ENCODE measurements around the gene GNB2. TPM values are rescaled to one million over a fixed set of nuclear protein-coding genes. Genes with fewer than 3 reads are reported as not detected.
A peak's percentile ranks its signal among the peaks of the same experiment; 100 is the strongest.

GNB2 gene
- total and polyA plus RNA-seq, 3 donors from 2014 or later: 195 to 325 (median 200) TPM

GRCh38 chr7:100687261-100687660 is 13.7 kb downstream of the GNB2 start:
- H3K9me3 ChIP-seq: no peaks in the 10 kb centered on the region
- H3K27me3 ChIP-seq: no peaks in the 10 kb centered on the region
- intact Hi-C loops (cut with DNase I; ENCODE audit: low total_unique reads): no loop called here
- DNase-seq: no peak
- WGBS, 2 donors: 89 to 92% methylated on average over 7 to 22 of the region's 22 CpGs
- H3K4me1 ChIP-seq: peaks cover 42% of the 10 kb centered on the region
- no peak for TF ChIP-seq POLR2A (IDR thresholded peaks at IDR 0.05)
- TF ChIP-seq CTCF (IDR thresholded peaks at IDR 0.05): no peak
- H3K4me3 ChIP-seq: no peak overlapping the region
- H3K36me3 ChIP-seq (ENCODE audit: low read depth, missing control alignments): no peaks in the 10 kb centered on the region
- peak overlapping the region in 1 of 2 donors; percentile 59 for H3K27ac ChIP-seq

GRCh38 chr7:100687751-100688300 is 14.3 kb downstream of the GNB2 start:
- DNase-seq: no peak
- Histone ChIP-seq H3K9me3 (no peaks in the 10 kb centered on the region), H3K4me1 (peaks cover 48% of the 10 kb centered on the region), H3K27ac (peak overlapping the region; percentile 27 to 59), H3K27me3 (no peaks in the 10 kb centered on the region), H3K36me3 (ENCODE audit: low read depth, missing control alignments) (no peaks in the 10 kb centered on the region), H3K4me3 (no peak overlapping the region)
- intact Hi-C loops (cut with DNase I; ENCODE audit: low total_unique reads): no loop called here
- no peak for TF ChIP-seq CTCF (IDR thresholded peaks at IDR 0.05)
- TF ChIP-seq POLR2A (IDR thresholded peaks at IDR 0.05): no peak
- 57 to 65% methylated on average over 18 to 21 of the region's 25 CpGs for WGBS, 2 donors

- 68 to 79% methylated on average over 13 to 16 of the region's 16 CpGs for WGBS, 2 donors
- no peak for DNase-seq
- TF ChIP-seq POLR2A (IDR thresholded peaks at IDR 0.05): no peak
- TF ChIP-seq CTCF (IDR thresholded peaks at IDR 0.05): no peak
- Histone ChIP-seq H3K36me3 (ENCODE audit: low read depth, missing control alignments) (no peaks in the 10 kb centered on the region), H3K27me3 (no peaks in the 10 kb centered on the region), H3K4me3 (no peak overlapping the region), H3K4me1 (peaks cover 51% of the 10 kb centered on the region), H3K27ac (peak overlapping the region; percentile 27 to 59), H3K9me3 (no peaks in the 10 kb centered on the region)
- intact Hi-C loops (cut with DNase I; ENCODE audit: low total_unique reads): no loop called here
Measured at GRCh38 chr7:100688326-100688860, 14.9 kb downstream of the GNB2 start.

- DNase-seq: no peak
- Histone ChIP-seq H3K9me3 (no peaks in the 10 kb centered on the region), H3K4me3 (no peak overlapping the region), H3K36me3 (ENCODE audit: low read depth, missing control alignments) (no peaks in the 10 kb centered on the region), H3K4me1 (peaks cover 52% of the 10 kb centered on the region), H3K27me3 (no peaks in the 10 kb centered on the region), H3K27ac (peak overlapping the region; percentile 27 to 59)
- intact Hi-C loops (cut with DNase I; ENCODE audit: low total_unique reads): loop anchor here (5.0 kb wide), 2 partner anchors 122 to 222 kb away; no protein-coding TSS in a partner anchor
- 76 to 90% methylated on average over 7 to 18 of the region's 18 CpGs for WGBS, 2 donors
- TF ChIP-seq CTCF (IDR thresholded peaks at IDR 0.05) (no peak), POLR2A (IDR thresholded peaks at IDR 0.05) (no peak)
Measured at GRCh38 chr7:100689230-100690135, 15.9 kb downstream of the GNB2 start.

All from testis (tissue), 3 donors.